ENCODE data around the gene CLEC2D.
"Not testable (repeated sequence)": the region's sequence is repeated elsewhere in the genome, so short reads cannot be mapped to it uniquely, and the experiment has no call there.

Gene CLEC2D

DNA sequence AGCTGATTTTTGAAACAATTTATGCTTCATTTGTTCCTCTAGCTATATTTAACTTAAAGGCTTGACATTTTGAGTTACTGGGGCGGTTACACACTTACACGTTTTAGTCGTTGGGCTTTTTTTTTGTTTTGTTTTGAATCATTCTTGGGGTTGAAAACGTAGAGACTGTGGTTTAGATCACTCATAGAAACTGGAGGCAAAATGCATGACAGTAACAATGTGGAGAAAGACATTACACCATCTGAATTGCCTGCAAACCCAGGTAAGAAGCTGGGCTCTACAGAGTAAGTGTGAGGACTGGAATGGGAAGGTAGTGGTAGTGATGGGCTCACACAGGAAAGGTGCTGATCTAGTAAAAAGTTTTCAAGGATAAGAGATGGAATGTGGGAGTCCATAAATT lies at the start of gene CLEC2D:
CLEC2D (plus strand) TSS at position 180 of the 400 bp plus-strand sequence; CDS start at position 202, 22 bp downstream.
- DNase-seq (ENCODE audit: low spot score) = no peak

DNA sequence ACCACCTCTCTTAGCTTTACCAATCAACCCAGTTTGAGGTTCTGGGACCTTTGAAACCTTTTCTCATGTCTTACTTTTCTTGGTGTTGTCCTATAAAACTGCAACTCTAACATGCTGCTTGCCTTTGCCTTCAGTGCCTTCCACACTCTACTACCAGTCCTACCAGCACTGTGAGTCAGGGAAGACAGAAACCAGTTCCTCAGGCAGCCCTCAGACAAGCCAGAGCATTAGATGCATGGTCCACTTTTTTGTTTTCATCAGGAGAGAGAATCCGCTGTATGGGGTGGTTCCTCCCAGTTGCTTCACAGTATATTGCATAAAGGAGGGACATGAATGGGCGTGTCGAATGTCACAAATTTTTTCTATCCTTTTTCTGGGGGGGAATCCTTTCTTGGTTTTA lies 44.5 kb upstream of the CLEC2D start:
- no peak for DNase-seq (ENCODE audit: low spot score)

GRCh38 chr12:9626291-9626690 lies 43.2 kb upstream of the CLEC2D start:
- no peak for DNase-seq (ENCODE audit: low spot score)

DNA sequence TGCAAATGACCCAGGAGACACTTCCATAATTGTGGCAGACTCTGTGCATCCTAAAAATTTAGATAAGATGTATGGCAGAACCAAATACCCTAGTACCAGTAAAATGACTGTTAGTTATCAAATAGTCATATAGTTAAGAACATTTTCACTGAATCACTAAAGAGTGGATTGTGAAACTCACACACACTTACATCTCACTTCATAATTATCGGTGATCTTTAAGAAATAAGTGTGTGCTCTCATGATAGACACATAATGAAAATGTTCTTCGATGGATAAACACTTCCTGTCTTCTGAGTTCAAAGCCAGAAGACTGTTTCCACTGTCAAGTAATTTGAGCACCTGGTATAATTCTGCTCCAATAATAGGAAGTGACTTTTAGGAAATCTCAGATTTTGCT lies 42.7 kb upstream of the CLEC2D start:
- no peak for DNase-seq (ENCODE audit: low spot score)

DNA sequence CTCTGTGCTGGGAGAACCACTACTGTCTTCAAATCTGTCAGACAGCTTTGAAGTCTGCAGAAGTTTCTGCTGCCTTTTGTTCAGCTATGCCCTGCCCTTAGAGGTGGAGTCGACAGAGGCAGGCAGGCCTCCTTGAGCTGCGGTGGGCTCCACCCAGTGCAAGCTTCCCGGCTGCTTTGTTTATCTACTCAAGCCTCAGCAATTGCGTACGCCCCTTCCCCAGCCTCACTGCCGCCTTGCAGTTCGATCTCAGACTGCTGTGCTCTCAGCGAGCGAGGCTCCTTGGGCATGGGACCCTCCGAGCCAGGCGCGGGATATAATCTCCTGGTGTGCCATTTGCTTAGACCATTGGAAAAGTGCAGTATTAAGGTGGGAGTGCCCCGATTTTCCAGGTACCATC lies 36.7 kb upstream of the CLEC2D start:
- DNase-seq (ENCODE audit: low spot score) = no peak

DNA sequence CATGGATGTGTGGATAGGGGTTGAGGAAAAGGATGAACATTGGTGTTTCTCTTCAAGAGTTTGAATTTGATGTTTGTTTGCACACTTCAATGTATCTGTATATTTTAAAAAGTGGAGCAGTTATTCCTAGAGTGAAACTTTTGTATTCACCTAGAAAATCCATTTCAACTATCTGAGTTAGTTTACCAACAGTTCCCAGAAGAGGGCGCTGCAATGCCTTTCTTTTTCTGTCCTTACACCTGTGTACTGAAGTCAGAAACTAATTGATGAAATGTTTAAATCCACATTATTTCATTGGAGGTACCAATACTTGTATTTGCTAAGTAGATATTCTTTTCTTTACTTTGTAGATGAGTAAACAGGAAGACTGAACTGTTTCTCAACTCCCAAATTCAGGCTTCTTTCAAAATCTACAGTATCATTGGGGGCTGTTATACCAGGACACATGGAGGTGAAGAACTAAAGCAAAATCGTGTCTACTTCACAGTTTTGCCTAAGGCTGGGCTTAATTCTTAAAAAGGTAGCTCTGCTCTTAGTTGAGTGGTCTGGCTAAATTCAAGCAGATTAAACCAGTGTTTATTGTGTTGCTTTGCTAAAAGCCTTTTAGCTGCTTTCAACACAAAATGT lies 35.2 kb upstream of the CLEC2D start:
- DNase-seq (ENCODE audit: low spot score) = no peak

- DNase-seq (ENCODE audit: low spot score) = no peak
These were observed 34.4 kb upstream of the CLEC2D start for GRCh38 chr12:9634969-9635754.

DNA sequence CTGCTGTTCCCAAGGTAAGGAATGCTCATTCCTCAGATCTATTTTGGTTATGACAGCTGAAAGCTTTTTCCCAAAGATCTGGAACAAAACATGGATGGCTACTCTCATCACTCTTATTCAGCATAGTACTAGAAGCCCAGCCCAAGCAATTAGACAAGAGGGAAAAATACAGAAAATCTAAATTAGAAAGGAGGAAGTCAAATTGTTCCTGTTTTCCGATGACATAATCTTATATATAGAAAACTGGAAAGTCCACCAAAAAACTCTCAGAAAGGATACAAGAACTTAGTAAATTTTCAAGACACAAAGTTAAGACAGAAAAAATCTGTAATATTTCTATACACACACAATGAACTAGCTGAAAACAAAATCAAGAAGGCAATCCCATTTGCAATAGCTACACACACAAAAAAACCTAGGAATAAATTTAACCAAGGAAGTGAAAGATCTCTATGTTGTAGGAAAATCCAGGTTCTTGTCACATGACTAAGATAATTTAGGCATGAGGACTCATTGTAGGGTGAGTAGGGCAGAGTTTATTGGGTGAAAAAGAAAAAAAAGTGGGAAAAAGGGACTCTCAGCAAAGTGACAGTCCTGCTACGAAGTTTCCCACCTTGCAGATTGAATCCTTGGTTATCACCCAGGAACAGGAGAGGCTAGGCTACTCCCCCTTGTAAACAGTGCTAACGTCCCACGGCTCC lies 33.2 kb upstream of the CLEC2D start:
- no peak for DNase-seq (ENCODE audit: low spot score)

- no peak for DNase-seq (ENCODE audit: low spot score)
These were observed 32.7 kb upstream of the CLEC2D start for GRCh38 chr12:9636851-9637206.

DNA sequence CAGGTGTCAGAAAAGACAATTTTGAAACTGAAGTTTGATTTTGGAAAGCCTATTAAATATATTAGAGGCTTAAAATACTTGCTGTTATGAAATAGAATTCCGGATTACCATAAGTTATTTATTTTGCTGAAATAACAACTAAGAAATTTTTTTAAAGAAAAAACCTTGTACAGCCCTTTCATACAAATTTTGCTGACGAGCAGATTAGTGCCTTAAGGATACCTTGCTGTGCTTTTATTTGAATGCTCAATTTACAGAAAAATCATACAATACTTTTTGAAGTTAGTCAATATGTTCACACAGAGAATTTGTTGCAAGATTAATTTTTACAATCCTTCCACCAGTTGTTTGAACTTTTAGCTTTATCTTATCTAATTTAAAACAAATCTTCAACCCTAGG lies 29.5 kb upstream of the CLEC2D start:
- no peak for DNase-seq (ENCODE audit: low spot score)

GRCh38 chr12:9642606-9643265 lies 26.8 kb upstream of the CLEC2D start:
- no peak for DNase-seq (ENCODE audit: low spot score)

DNA sequence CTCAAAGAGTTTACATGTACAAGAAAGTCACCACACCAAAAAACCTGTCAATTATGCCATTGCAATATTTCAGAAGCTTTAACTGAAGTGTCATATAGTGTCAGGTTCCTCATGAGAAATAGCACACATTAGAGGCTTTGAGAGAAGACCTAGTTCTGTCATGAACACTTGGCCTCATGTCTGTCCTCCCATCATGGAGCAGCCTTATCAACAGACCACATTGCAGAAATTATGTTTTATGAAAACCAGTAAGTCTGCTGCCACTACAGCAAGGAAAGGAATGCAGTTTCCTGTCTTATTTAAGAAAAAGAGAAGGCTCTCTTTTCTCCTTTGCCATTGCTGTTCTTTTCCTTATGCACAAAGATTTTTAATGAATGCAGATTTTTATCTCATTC lies 26.2 kb upstream of the CLEC2D start:
- no peak for DNase-seq (ENCODE audit: low spot score)

DNA sequence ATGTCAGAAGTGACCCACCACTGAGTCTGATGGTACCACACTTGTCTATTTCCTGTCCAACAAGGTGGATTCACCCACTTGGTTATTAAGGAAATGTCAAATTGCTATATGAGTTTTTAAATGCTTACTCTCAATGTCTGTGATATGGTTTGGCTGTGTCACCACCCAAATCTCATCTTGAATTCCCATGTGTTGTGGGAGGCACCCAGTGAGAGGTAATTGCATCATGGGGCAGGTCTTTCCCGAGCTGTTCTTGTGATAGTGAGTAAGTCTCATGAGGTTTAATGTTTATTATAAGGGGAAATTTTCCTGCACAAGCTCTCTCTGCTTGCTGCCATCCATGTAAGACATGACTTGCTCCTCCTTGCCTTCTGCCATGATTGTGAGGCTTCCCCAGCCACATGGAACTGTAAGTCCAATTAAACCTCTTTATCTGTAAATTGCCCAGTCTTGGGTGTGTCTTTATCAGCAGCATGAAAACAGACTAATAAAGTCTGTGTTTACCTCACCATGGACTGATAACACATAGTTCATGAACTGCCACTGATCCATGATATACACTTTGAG lies 24.4 kb upstream of the CLEC2D start:
- DNase-seq (ENCODE audit: low spot score) = not testable (repeated sequence)

DNA sequence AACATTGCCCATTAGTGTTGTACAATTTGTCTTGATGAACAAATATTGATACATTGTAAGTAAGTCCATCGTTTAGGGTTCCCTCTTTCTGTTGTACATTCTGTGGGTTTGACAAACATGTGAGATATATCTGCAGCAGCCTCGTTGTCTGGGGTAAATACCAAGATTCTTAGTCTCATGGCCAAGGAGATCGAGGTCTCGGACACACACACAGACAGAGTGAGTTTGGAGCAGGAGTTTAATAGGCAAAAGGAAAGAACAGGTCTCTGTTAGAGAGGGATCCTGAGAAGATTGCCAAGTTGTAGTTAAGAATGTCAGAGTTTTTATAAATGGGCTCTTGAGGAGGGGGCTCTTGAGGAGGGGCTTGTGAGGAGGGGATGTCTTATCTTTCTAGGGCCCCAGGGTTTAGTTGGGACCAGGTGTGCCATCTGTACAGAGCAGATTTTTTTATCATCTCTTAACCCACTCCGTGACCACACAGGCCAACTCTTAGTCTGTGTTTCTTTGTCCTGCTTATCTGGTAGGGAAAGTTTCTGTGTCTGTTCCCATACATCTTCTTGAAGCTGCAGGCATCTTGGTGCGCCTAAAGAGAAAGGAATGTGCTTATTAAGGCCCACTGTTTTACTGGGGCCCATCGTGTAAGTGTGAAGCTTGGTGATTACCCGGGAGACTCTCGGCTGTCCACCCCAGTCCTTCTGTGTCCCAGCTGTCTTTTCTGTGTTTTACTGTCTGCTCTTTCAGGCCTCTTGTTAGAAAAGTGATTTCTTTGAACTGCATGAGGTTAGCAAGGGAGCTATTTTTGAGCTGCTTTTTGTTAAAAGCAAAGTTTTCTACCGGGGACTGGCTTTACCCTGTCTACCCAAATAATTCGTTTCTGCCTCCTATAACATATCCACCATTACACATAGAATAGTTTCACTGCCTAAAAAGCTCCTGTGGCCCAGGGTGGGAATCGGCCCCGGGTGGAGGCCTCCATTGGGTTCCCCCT lies 22.4 kb upstream of the CLEC2D start:
- no peak for DNase-seq (ENCODE audit: low spot score)

DNA sequence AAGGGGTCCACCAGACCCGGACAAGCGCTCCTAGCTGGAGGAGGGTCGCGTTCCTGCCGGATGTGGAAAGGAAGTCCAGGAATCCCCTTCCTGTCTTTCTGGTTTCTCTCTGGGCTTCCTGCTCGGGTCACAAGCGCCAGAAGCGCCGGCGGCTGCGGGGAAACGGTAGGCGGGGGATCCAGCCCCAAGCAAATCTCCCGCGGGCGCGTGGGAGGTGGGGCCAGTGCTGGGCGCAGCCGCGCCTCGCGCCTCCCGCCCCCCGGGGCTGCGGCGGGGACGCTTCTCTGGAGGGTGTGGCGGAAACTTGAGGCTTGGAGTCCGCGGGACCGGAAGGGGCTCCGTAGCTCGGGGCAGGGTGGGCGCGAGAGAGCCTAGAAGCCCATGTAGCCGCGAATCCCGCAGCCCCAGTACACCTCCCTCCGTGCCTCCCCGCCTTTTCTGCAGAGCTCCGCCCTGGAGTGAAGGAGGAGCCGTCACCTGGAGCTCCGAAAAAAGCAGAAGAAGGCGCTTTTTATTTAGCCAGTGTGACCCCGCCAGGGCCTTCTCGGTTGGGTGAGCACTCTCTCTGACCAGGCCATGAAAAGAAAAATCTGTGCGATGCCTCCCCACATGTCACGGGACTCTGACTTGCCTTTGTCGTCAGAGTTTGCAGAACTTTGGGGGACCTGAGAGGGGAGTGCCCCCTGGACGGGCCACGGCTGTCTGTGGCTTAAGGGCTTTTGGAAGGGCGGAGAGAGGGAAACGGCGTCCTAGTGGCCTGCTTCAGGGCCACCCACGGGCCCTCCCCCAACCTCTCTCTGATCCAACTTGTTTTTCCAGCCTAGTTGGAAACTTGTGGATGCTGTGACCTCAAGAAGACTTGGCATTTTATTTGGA lies 21.4 kb upstream of the CLEC2D start:
- peak; percentile 93 for DNase-seq (ENCODE audit: low spot score)

DNA sequence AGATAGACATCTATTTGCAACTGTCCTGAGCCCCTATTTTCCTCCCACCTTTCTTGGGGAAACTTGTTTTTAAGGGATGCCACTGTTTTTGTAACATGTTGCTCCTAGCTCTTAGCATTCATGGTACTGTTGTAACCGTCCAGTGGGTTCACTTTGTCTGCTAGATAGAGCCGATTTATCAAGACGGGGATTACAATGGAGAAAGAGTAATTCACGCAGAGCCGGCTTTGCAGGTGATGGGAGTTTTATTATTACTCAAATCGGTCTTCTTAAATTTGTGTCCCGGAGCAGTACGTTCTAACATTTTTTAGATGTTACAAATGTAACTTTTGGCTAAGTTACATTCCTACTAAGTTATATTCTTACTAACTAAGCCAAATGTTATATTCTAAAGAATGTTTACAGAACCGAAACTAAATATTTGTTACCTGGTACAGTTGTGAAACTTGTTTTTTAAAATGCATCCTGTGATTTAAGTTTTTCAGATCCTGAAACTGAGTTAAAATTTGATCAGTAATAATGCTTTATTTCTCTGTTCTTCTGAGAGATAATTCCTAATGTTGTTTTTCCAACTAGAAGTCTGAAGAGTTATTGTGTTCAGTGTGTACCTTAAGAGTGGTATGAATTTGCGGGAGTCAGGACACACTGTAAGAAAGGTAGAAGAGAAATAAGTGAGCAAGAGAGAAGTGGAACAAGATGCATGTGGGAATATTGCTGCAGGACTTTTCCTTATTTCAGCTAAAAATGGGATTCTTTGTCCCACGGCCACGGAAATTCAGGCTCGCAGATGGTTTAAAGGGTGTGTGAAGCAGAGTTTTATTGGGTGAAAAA lies 20.6 kb upstream of the CLEC2D start:
- DNase-seq (ENCODE audit: low spot score) = no peak

GRCh38 chr12:9649532-9649940 lies 20.0 kb upstream of the CLEC2D start:
- no peak for DNase-seq (ENCODE audit: low spot score)

- no peak for DNase-seq (ENCODE audit: low spot score)
These were observed 19.3 kb upstream of the CLEC2D start for GRCh38 chr12:9650151-9650576.

- DNase-seq (ENCODE audit: low spot score) = no peak
These were observed 18.2 kb upstream of the CLEC2D start for GRCh38 chr12:9651265-9651729.
